Measurements from ENCODE around the gene TPK1. TPM values are rescaled to one million over a fixed set of nuclear protein-coding genes. Genes with fewer than 3 reads are reported as not detected.

TPK1 gene
- total and polyA plus RNA-seq, 2 donors (not counting 1 experiment from before 2014, with no cell fraction given): 2.4 to 4.1 TPM

DNA sequence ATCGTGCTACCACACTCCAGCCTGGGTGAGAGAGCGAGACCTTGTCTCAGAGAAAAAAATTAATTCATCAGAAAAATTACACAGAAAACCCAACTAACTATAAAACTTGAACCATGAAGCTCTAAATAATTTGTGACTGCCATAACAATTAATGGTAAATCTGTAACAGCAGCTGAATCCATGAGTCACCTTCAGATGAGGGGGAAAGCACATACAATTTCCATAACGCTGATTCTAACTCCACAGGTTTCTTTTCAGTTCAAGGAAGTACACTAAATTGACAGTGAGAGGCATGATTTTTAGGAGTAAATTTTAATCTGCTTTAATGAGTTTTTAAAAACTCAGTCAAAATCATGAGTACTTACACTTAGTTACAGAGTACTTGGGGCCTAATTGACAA lies 312.2 kb downstream of the TPK1 start:
- Histone ChIP-seq H3K79me2 (ENCODE audit: control insufficient read depth, insufficient read depth, low read length) (no peaks in the 10 kb centered on the region), H3K27me3 (ENCODE audit: control insufficient read depth, insufficient read depth, low read length) (no peaks in the 10 kb centered on the region), H3K4me2 (ENCODE audit: extremely low read depth, insufficient read depth, low read length) (no peak overlapping the region), H3K9me3 (ENCODE audit: control insufficient read depth, insufficient read depth, low read depth, low read length) (no peaks in the 10 kb centered on the region), H3K4me3 (replicated peaks in 1 of 4; ENCODE audit: control extremely low read depth in 1 of 4, insufficient read depth in 1 of 4, low read depth in 3 of 4, low read length in 4 of 4) (no peak overlapping the region), H3K36me3 (ENCODE audit: control insufficient read depth, insufficient read depth, low read length) (no peaks in the 10 kb centered on the region), H3K27ac (ENCODE audit: insufficient read depth, low read length) (no peak overlapping the region), H3K9ac (ENCODE audit: insufficient read depth, low read length) (no peak overlapping the region), H4K20me1 (ENCODE audit: control insufficient read depth, extremely low read depth, insufficient read depth, low read length) (no peaks in the 10 kb centered on the region), H3K4me1 (ENCODE audit: control insufficient read depth, extremely low read depth, insufficient read depth, low read length) (no peaks in the 10 kb centered on the region), H2AFZ (ENCODE audit: low read length) (no peak overlapping the region)
- TF ChIP-seq, protein P1, sequence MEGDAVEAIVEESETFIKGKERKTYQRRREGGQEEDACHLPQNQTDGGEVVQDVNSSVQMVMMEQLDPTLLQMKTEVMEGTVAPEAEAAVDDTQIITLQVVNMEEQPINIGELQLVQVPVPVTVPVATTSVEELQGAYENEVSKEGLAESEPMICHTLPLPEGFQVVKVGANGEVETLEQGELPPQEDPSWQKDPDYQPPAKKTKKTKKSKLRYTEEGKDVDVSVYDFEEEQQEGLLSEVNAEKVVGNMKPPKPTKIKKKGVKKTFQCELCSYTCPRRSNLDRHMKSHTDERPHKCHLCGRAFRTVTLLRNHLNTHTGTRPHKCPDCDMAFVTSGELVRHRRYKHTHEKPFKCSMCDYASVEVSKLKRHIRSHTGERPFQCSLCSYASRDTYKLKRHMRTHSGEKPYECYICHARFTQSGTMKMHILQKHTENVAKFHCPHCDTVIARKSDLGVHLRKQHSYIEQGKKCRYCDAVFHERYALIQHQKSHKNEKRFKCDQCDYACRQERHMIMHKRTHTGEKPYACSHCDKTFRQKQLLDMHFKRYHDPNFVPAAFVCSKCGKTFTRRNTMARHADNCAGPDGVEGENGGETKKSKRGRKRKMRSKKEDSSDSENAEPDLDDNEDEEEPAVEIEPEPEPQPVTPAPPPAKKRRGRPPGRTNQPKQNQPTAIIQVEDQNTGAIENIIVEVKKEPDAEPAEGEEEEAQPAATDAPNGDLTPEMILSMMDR (conservative IDR thresholded peaks at IDR 0.05 in 1 of 2, IDR thresholded peaks at IDR 0.05 in 1 of 2; ENCODE audit: low read depth in 1 of 2, low read length in 2 of 2): no peak
- DNase-seq (ENCODE audit: low read depth in 2 of 2): no peak

DNA sequence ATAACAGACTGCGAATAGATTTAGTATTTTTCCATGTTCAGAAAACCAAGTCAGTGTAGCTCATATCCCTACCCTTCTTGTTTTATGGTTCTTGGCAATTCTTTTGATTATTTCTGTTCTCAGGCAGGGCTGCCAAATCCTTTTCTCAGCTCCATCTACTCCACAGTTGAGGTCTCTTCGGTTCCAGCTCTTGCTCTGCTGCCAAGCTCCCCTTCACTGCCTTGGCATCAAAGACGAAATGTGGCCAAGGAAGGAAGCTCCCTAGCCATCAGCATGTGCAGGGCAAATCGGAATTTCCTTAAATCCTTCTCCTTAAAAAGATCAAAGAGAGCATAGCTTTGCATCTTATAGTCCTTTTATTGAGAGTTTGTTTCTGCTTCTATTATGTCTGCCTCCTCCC lies 315.9 kb downstream of the TPK1 start:
- Histone ChIP-seq H3K9me3 (ENCODE audit: control insufficient read depth, insufficient read depth, low read depth, low read length) (no peaks in the 10 kb centered on the region), H3K9ac (ENCODE audit: insufficient read depth, low read length) (no peak overlapping the region), H3K27me3 (ENCODE audit: control insufficient read depth, insufficient read depth, low read length) (no peaks in the 10 kb centered on the region), H3K79me2 (ENCODE audit: control insufficient read depth, insufficient read depth, low read length) (no peaks in the 10 kb centered on the region), H3K4me2 (ENCODE audit: extremely low read depth, insufficient read depth, low read length) (no peak overlapping the region), H3K4me3 (replicated peaks in 1 of 4; ENCODE audit: control extremely low read depth in 1 of 4, insufficient read depth in 1 of 4, low read depth in 3 of 4, low read length in 4 of 4) (no peak overlapping the region), H2AFZ (ENCODE audit: low read length) (no peak overlapping the region), H3K4me1 (ENCODE audit: control insufficient read depth, extremely low read depth, insufficient read depth, low read length) (no peaks in the 10 kb centered on the region), H4K20me1 (ENCODE audit: control insufficient read depth, extremely low read depth, insufficient read depth, low read length) (no peaks in the 10 kb centered on the region), H3K36me3 (ENCODE audit: control insufficient read depth, insufficient read depth, low read length) (no peaks in the 10 kb centered on the region), H3K27ac (ENCODE audit: insufficient read depth, low read length) (no peak overlapping the region)
- no peak for TF ChIP-seq EZH2 (IDR thresholded peaks at IDR 0.05; ENCODE audit: low read length, missing control alignments)
- TF ChIP-seq, protein P1 (conservative IDR thresholded peaks at IDR 0.05 in 1 of 2, IDR thresholded peaks at IDR 0.05 in 1 of 2; ENCODE audit: low read depth in 1 of 2, low read length in 2 of 2): no peak
- no peak for DNase-seq (ENCODE audit: low read depth in 2 of 2)

DNA sequence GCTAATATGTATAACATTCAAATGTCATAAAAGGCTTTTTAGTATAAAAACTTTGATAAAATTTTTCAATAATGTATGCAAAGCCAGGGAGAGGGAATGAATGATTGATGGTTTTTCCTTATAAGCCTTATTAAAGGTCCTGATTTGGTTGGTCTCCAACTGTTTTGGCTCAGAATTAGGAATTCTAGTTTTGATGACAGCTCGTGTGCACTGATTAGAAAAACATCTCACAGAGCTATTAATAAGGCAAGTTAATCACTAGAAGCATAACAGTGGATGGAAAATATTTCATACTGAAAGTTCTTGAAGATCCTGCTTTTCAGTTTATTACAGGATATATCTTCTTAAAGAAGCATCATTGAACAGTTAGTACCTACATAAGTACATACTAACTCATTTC lies 317.5 kb downstream of the TPK1 start:
- no peak overlapping the region for H3K27ac ChIP-seq (ENCODE audit: insufficient read depth, low read length)
- TF ChIP-seq, protein P1 (conservative IDR thresholded peaks at IDR 0.05 in 1 of 2, IDR thresholded peaks at IDR 0.05 in 1 of 2; ENCODE audit: low read depth in 1 of 2, low read length in 2 of 2): no peak
- no peak overlapping the region for H3K9ac ChIP-seq (ENCODE audit: insufficient read depth, low read length)
- no peaks in the 10 kb centered on the region for H3K27me3 ChIP-seq (ENCODE audit: control insufficient read depth, insufficient read depth, low read length)
- no peaks in the 10 kb centered on the region for H4K20me1 ChIP-seq (ENCODE audit: control insufficient read depth, extremely low read depth, insufficient read depth, low read length)
- no peak overlapping the region for H2AFZ ChIP-seq (ENCODE audit: low read length)
- no peaks in the 10 kb centered on the region for H3K9me3 ChIP-seq (ENCODE audit: control insufficient read depth, insufficient read depth, low read depth, low read length)
- H3K79me2 ChIP-seq (ENCODE audit: control insufficient read depth, insufficient read depth, low read length): no peaks in the 10 kb centered on the region
- DNase-seq (ENCODE audit: low read depth in 2 of 2): no peak
- H3K4me3 ChIP-seq (replicated peaks in 1 of 4; ENCODE audit: control extremely low read depth in 1 of 4, insufficient read depth in 1 of 4, low read depth in 3 of 4, low read length in 4 of 4): no peak overlapping the region
- no peaks in the 10 kb centered on the region for H3K4me1 ChIP-seq (ENCODE audit: control insufficient read depth, extremely low read depth, insufficient read depth, low read length)
- no peak overlapping the region for H3K4me2 ChIP-seq (ENCODE audit: extremely low read depth, insufficient read depth, low read length)
- no peaks in the 10 kb centered on the region for H3K36me3 ChIP-seq (ENCODE audit: control insufficient read depth, insufficient read depth, low read length)
